CD4-positive, alpha-beta T cell treated with Interleukin-6 at 100 ng/mL for 8 hours (primary cell): Measurements from ENCODE around the gene HOXA5.

Experiments used
- DNase-seq: peaks from one replicate; pipeline ENCODE4 v3.0.0-alpha.2; 2020; ENCODE audit warnings: mixed read lengths, low spot score

HOXA5 gene

GRCh38 chr7:27182285-27182841 lies 38.9 kb upstream of the HOXA5 start:
- no peak for DNase-seq

GRCh38 chr7:27181795-27182275 lies 38.4 kb upstream of the HOXA5 start:
- no peak for DNase-seq

DNA sequence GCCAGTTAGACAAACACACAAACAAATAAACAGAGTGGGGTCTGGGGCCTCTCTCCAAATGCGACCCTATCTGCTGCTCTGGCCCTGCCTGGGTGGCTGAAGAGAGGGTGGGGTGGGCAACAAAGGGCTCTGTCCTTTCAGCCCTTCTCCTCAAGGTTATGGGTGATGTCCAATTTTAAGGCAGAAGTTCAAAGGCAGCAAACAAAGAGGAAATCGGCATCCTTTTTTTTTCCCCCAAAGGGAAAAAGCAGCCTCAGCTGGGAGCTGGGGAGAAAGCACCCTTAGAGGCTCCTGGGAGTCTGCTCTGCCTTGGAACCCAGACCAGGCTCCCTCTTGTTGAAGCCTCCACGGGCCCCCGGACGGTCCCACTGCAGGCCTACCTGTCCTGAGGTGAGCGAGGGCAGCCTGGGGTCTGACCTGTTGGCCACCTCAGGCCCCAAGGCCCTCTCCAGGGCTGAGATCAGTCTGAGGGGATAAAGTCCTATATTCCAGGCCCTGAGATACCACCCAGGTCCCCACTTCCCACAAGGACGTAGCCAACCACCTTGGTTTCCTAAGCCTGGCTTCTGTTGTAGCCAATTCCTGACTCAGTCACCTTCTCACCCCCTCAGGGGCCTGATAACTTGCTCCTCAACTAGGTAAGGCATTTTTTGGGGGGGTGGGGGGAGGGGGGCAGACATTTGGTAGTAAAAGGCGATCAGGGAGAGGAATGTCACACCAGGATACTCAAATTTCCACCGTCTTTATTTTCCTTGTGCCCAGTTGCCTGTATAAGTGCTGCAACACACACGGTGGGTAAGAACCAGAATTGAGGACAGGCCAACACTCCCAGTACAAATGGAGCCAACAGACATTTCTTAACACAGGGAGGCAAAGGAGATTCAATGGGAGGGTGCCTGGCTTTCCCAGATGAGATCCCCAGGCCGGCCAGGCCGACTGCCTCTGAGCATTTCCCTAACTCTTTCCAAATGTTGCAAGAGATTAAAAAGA lies 37.2 kb upstream of the HOXA5 start:
- no peak for DNase-seq

DNA sequence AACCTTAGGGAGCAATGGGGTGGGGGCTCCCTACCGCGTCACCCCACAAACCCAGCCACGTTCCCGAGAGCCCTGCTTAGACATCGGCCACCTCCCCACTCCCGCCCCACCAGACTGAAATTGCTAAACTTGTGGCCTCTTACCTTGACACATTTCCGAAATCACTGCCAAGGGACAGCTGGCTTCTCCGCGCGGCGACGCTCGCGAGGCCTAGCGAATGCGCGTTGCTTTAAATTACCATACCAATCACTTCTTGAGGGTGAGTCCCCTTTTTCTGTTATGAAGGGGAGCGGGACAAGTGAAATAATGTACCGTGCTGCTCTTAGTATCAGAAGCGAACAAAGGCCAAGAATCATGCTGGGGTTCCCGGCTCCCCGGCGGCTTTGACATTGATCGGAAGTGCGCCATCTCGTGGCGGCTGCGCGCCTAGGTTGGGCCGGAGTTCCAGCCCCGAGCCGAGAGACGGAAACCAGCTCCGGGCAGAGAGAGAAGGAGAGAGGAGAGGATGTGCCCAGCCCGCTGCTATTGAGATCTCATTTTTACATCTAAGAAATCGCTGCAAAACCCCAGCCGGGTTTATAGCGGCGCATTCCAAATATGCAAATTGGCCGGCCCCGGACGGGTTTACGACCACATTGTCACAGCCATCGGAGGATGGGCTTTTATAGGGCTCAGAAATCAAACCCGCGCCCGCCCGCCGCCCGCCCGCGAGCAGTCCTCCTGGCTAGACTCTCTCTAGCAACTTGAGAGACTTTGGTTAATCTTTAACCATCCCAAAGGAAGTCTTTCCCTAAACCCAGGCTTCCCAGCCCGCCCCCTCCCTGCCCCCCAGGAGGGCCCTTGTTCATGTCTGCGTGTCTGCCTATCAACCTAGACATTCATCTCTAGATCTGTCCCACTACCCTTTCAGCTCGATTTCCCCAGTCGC lies 36.3 kb upstream of the HOXA5 start:
- peak; percentile 52 for DNase-seq

- DNase-seq: no peak
Observed at GRCh38 chr7:27179030-27179429, 35.5 kb upstream of the HOXA5 start.

DNA sequence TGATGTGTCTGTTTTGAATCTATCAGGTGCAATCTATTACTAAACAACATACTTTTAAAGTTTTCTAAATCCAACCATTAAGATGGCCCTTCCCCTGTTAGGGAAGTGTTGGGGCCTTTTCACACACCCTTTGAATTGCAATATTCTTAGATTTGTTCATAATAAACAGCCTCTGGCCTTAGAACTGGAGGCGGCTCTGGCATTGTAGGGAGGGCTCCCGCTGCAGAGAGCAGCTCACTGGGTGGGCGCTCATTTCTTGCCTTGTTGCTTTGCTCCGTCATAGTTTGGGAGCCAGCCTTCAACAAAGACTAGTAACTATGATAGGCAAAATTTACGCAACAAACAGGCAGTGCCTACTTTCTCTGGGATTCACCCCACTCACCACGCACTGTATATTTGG lies 34.9 kb upstream of the HOXA5 start:
- no peak for DNase-seq

DNA sequence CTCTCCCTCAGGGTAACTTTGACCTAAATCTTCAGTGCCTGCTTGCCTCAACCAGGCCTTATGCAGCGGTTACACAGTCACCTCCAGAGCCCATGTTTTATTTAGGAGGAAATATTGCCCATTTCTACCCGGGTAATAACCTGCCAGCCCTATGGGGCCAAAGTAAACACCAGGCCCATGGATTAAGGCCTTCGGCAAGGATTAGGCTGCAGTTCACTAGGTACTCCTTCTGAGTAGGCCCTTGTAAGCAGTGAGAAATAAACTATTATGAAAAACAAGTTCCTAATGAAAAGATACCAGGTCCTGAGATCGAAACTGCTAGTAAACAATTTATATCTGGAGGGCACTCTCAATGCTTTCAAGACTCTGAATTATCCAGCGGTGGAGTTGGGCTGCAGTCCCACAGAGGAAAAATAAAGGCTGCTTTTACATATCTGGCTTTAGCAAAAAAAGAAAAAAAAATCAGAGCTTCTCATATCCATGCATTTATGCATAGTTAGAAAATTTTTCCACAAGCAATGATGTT lies 34.4 kb upstream of the HOXA5 start:
- no peak for DNase-seq

DNA sequence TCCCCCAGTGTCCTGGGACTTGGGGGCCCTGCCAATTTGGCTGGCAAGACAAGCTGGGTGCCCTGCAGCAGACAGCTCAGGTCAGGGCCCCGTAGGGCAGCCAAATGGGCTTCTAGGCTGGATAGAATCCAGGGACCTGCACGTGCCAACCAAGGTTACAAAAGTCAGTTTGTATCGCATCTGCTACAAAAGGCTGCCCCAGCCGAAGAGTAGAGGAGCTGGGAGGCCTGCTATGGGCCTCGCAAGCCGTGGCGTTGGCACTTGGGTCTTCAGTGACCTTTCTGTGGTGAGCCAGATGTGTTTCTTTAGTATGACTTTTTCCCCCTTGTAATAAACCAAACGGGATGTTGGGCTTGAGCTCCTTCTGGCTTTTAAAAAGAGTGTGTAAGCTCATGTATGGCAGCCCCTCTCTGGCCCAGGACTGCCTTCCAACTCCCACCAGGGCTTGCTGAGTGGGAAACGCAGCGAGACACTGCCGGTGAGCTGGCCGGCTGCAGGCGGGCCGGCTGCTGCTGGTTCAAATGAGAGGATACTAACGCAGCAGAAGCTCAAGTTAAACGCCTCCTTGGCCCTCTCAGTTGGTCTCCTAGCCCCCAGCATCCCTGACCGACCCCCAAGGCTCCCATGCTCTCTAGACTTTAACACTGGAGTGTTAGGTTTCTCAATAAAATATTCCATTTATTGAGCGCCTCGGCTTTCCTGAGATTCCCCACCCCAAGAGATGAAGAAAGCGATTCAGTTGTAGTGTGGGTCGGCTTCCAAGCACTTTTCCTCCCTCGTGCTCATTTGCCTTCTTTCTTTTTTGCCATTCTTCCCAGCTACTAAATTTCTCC lies 33.7 kb upstream of the HOXA5 start:
- no peak for DNase-seq

GRCh38 chr7:27176524-27176845 lies 33.0 kb upstream of the HOXA5 start:
- no peak for DNase-seq

- DNase-seq: no peak
Observed at GRCh38 chr7:27175626-27176523, 32.4 kb upstream of the HOXA5 start.

- no peak for DNase-seq
Observed at GRCh38 chr7:27174874-27175625, 31.6 kb upstream of the HOXA5 start.

GRCh38 chr7:27173956-27174873 lies 30.7 kb upstream of the HOXA5 start, which contains the start of gene HOXA10:
TSS of gene HOXA10 (minus strand) at chr7:27174320. CDS start at chr7:27174306, 14 bp downstream.
- no peak for DNase-seq

DNA sequence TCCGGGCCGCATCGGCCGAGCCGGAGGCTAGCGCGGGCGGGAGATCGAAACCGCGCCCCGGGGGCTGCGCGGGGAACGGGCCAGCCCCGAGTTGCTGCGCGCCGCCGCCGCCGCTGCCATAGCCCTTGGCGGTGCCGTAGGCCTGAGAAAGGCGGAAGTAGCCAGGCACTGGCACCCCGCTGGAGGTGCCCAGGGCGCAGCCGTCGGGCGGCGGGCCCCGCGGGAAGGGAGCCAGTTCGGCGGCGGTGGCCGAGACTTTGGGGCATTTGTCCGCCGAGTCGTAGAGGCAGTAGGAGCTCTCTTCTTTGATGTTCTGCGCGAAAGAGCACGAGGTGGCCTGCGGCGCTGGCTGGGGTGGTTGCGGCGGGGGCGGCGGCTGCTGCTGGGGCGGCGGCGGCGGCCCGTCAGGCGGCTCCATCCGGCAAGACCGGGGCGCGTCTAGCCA lies 30.1 kb upstream of the HOXA5 start:
- DNase-seq: no peak

DNA sequence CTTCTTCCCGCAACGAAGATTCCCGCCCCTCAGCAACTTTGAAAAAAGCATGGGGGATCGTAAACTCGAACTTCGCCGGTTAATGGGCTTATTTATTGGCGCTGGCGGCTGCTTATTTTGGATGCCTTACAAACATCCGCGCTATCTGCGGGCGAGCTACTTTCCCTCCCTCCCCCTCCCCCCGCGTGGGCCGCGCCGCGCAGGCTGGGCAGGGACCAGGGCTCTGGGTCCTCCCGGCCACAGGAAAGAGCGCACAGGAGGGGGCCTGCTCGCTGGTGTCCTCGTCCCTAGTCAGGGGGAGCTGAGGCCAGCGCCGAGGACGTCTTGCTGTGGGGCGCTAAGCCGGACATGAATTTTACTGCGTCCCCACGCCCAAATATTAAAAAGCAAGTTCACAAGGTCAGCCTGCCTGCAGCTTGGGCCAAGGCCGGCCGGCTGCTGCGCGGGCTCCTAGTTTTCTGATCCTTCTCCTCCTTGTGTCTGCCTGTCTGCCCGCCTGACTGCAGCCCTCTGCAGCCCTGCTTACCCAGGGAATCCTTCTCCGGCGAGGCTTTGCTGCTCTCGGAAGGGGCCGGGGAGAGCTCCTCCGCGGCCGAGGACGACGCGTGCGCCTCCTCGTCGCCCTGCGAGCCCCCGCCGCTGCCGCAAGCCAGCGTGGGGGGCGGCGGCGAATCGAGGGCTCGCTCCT lies 29.5 kb upstream of the HOXA5 start:
- no peak for DNase-seq

GRCh38 chr7:27172315-27172774 lies 28.9 kb upstream of the HOXA5 start:
- DNase-seq: no peak

- no peak for DNase-seq
Observed at GRCh38 chr7:27171637-27172314, 28.3 kb upstream of the HOXA5 start.

DNA sequence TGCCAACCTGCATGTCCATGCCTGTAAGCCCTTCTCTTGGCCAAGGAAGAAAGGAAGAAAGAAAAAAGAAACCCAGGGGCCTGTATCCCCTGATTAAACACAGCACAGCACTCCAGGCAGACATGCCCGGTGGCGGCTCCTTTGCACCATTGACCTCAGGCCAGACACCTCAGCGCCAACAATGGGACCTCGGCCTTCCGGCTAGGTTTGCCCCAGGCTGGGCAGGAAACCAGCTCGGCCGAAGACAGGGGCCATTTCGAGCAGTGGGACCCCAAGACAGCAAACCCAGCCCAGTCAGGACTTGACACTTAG lies 27.8 kb upstream of the HOXA5 start:
- no peak for DNase-seq
